GM23338 (cell line): ENCODE measurements around the gene DMGDH. TPM values are rescaled to one million over a fixed set of nuclear protein-coding genes. Genes with fewer than 3 reads are reported as not detected.

Experiments used
- ATAC-seq: fragments of 200-7000 bp; cut with Tn5 transposase; 3 replicates; pipeline ENCODE4 v1.9.1; 2020
- DNase-seq: peaks from one replicate; pipeline ENCODE4 v3.0.0-alpha.2; 2015; ENCODE audit warnings: low spot score
- H2AFZ ChIP-seq: fragments of 200-600 bp; sonication (generic); 2 replicates; pipeline ENCODE4 v1.8.0; 2016; ENCODE audit warnings: antibody characterized with exemption, mild to moderate bottlenecking, moderate library complexity
- H3F3A ChIP-seq: fragments of 200-600 bp; sonication (generic); replicated peaks from 2 replicates; pipeline ENCODE4 v1.8.0; 2017; ENCODE audit warnings: antibody characterized with exemption, mixed run types, low read depth
- H3K27ac ChIP-seq: fragments of 200-600 bp; sonication (generic); 2 replicates; pipeline ENCODE4 v1.6.1; 2016; ENCODE audit warnings: low read depth
- H3K27me3 ChIP-seq: fragments of 200-600 bp; sonication (generic); 2 replicates; pipeline ENCODE4 v1.8.0; 2016; ENCODE audit warnings: mild to moderate bottlenecking, mixed run types, moderate library complexity; ENCODE audit not compliant: insufficient read depth
- H3K36me3 ChIP-seq: fragments of 200-600 bp; sonication (generic); 2 replicates; pipeline ENCODE4 v1.8.0; 2016; ENCODE audit warnings: mild to moderate bottlenecking; ENCODE audit not compliant: insufficient read depth
- H3K4me1 ChIP-seq: fragments of 200-600 bp; sonication (generic); 2 replicates; pipeline ENCODE4 v1.8.0; 2016; ENCODE audit warnings: mild to moderate bottlenecking, moderate library complexity; ENCODE audit not compliant: insufficient read depth
- H3K4me2 ChIP-seq: fragments of 200-600 bp; sonication (generic); 2 replicates; pipeline ENCODE4 v1.7.1; 2017; ENCODE audit warnings: mixed run types
- H3K4me3 ChIP-seq: fragments of 200-600 bp; sonication (generic); 2 replicates; pipeline ENCODE4 v1.6.1; 2016; ENCODE audit warnings: mixed run types
- H3K79me2 ChIP-seq: fragments of 200-600 bp; sonication (generic); replicated peaks from 2 replicates; pipeline ENCODE4 v1.8.0; 2017; ENCODE audit warnings: mild to moderate bottlenecking; ENCODE audit not compliant: insufficient read depth
- H3K9me2 ChIP-seq: fragments of 200-600 bp; sonication (generic); 2 replicates; pipeline ENCODE4 v1.8.0; 2017; ENCODE audit not compliant: insufficient read depth
- H4K20me1 ChIP-seq: fragments of 200-600 bp; sonication (generic); replicated peaks from 2 replicates; pipeline ENCODE4 v1.8.0; 2017; ENCODE audit warnings: mild to moderate bottlenecking; ENCODE audit not compliant: insufficient read depth
- H3K27ac Mint-ChIP-seq: 2 replicates; pipeline ENCODE4 v1.8.0; 2020; ENCODE audit warnings: inconsistent platforms, mild to moderate bottlenecking, moderate library complexity, mixed read lengths
- H3K27me3 Mint-ChIP-seq: 3 replicates; pipeline ENCODE4 v1.8.0; 2022; ENCODE audit warnings: low read depth, mild to moderate bottlenecking, moderate library complexity, mixed read lengths, inconsistent platforms; ENCODE audit not compliant: insufficient read depth, poor library complexity
- H3K36me3 Mint-ChIP-seq: 3 replicates; pipeline ENCODE4 v1.8.0; 2021; ENCODE audit warnings: low read depth, mild to moderate bottlenecking, inconsistent platforms, moderate library complexity, mixed read lengths
- H3K4me1 Mint-ChIP-seq: 3 replicates; pipeline ENCODE4 v1.8.0; 2020; ENCODE audit warnings: mild to moderate bottlenecking, inconsistent platforms, mixed read lengths
- H3K4me3 Mint-ChIP-seq: 3 replicates; pipeline ENCODE4 v1.8.0; 2021; ENCODE audit warnings: moderate library complexity, mild to moderate bottlenecking, inconsistent platforms, mixed read lengths
- H3K9me3 Mint-ChIP-seq: 3 replicates; pipeline ENCODE4 v1.8.0; 2020; ENCODE audit warnings: moderate library complexity, mild to moderate bottlenecking, inconsistent platforms, mixed read lengths
- CTCF ChIP-seq, 2 experiments: fragments of 200-600 bp in 1 of 2; sonication (generic) in 1 of 2; conservative IDR thresholded peaks; 2 replicates each; pipeline versions ENCODE4 v1.5.1 to v1.6.1; 2016 to 2017; ENCODE audit warnings: antibody characterized with exemption in 2 of 2, low read depth in 2 of 2, mild to moderate bottlenecking in 2 of 2, moderate library complexity in 1 of 2
- ETS1 ChIP-seq: IDR thresholded peaks from 2 replicates; pipeline ENCODE4 v1.6.1; 2016; ENCODE audit warnings: antibody characterized with exemption
- NANOG ChIP-seq: IDR thresholded peaks from 2 replicates; pipeline ENCODE4 v1.6.1; 2016; ENCODE audit warnings: antibody characterized with exemption, borderline replicate concordance
- POLR2AphosphoS5 ChIP-seq: IDR thresholded peaks from 2 replicates; pipeline ENCODE4 v1.6.1; 2016; ENCODE audit warnings: antibody characterized with exemption, low read depth
- REST ChIP-seq: IDR thresholded peaks from one replicate; pipeline ENCODE4 v1.6.1; 2018; ENCODE audit warnings: antibody characterized with exemption; ENCODE audit not compliant: unreplicated experiment
- STAT1 ChIP-seq: IDR thresholded peaks from one replicate; pipeline ENCODE4 v1.6.1; 2016; ENCODE audit warnings: antibody characterized with exemption; ENCODE audit not compliant: unreplicated experiment
- ZNF114 ChIP-seq: fragments of 250-450 bp; sonication (Bioruptor Pico); IDR thresholded peaks from 2 replicates; pipeline ENCODE4 v1.5.0; 2020; ENCODE audit warnings: mild to moderate bottlenecking, moderate library complexity
- ZNF331 ChIP-seq: fragments of 250-450 bp; sonication (Bioruptor Pico); IDR thresholded peaks from 2 replicates; pipeline ENCODE4 v1.5.0; 2020; ENCODE audit warnings: low read depth, mild to moderate bottlenecking, moderate library complexity
- ZNF462 ChIP-seq: fragments of 250-450 bp; sonication (Bioruptor Pico); IDR thresholded peaks from 2 replicates; pipeline ENCODE4 v1.5.0; 2020; ENCODE audit warnings: mild to moderate bottlenecking, moderate library complexity
- polyA plus RNA-seq: library from polyadenylated mRNA; unstranded; fragments of >200 nt; fragmentation: Nextera tagmentation; extraction: Ambion mirVana; gene quantifications from 2 replicates; pipeline ENCODE4 v1.2.1, GENCODE V29; 2016
- total RNA-seq: library from RNA; depleted of rRNA; stranded (reverse); fragments of >200 nt; shearing (Covaris generic); gene quantifications from 2 replicates; pipeline ENCODE4 v1.2.3, GENCODE V29; 2014

Gene DMGDH
- total and polyA plus RNA-seq, 2 experiments from 2014 or later, result 0.52 to 0.63 TPM

- Mint-ChIP-seq H3K4me3 (peak overlapping the region; percentile 80), H3K9me3 (no peaks in the 10 kb centered on the region), H3K4me1 (peaks cover 21% of the 10 kb centered on the region), H3K27me3 (peaks cover 3% of the 10 kb centered on the region), H3K36me3 (no peaks in the 10 kb centered on the region), H3K27ac (peak overlapping the region; percentile 51)
- Histone ChIP-seq H4K20me1 (no peaks in the 10 kb centered on the region), H3K4me3 (peak overlapping the region; percentile 69), H3K4me2 (peak overlapping the region; percentile 86), H3K27ac (peak overlapping the region; percentile 83), H2AFZ (peak overlapping the region; percentile 61; the same call in 1 of the 2 replicates), H3K36me3 (no peaks in the 10 kb centered on the region), H3K27me3 (no peaks in the 10 kb centered on the region), H3F3A (0 out of 2 replicates have a peak, but pooled peaks cover 2% of the 10 kb centered on the region), H3K9me2 (no peaks in the 10 kb centered on the region), H3K4me1 (peaks cover 23% of the 10 kb centered on the region), H3K79me2 (peaks cover 7% of the 10 kb centered on the region)
- ATAC-seq (peak; percentile 41), DNase-seq (peak; percentile 58)
- TF ChIP-seq REST (no peak), CTCF (conservative IDR thresholded peaks at IDR 0.05; ENCODE audit: low read depth in 2 of 2) (no peak), NANOG (no peak), ZNF462 (CRISPR knock-in tag) (no peak), STAT1 (no peak), ETS1 (no peak), ZNF331 (CRISPR knock-in tag) (no peak), POLR2AphosphoS5 (no peak), ZNF114 (no peak)
These were observed 85.7 kb downstream of the DMGDH start for GRCh38 chr5:78983601-78984438.
